Rectal smooth muscle tissue (tissue), 1 donor: ENCODE measurements around the gene C10orf62.
"Not testable (repeated sequence)": the region's sequence is repeated elsewhere in the genome, so short reads cannot be mapped to it uniquely, and the experiment has no call there.

Experiments used
- H3K27ac ChIP-seq: one replicate; pipeline ENCODE4 v1.7.0; 2013; ENCODE audit warnings: low read depth, low read length, inconsistent platforms
- H3K27me3 ChIP-seq: one replicate; pipeline ENCODE4 v1.7.0; 2013; ENCODE audit warnings: low read length; ENCODE audit not compliant: control insufficient read depth, insufficient read depth
- H3K36me3 ChIP-seq: one replicate; pipeline ENCODE4 v1.7.0; 2013; ENCODE audit warnings: low read length; ENCODE audit not compliant: control insufficient read depth, insufficient read depth
- H3K4me1 ChIP-seq: one replicate; pipeline ENCODE4 v1.7.0; 2013; ENCODE audit warnings: low read length; ENCODE audit not compliant: control insufficient read depth, insufficient read depth
- H3K4me3 ChIP-seq: one replicate; pipeline ENCODE4 v1.7.0; 2013; ENCODE audit warnings: low read length
- H3K9ac ChIP-seq: one replicate; pipeline ENCODE4 v1.7.0; 2013; ENCODE audit warnings: low read length

C10orf62 gene

DNA sequence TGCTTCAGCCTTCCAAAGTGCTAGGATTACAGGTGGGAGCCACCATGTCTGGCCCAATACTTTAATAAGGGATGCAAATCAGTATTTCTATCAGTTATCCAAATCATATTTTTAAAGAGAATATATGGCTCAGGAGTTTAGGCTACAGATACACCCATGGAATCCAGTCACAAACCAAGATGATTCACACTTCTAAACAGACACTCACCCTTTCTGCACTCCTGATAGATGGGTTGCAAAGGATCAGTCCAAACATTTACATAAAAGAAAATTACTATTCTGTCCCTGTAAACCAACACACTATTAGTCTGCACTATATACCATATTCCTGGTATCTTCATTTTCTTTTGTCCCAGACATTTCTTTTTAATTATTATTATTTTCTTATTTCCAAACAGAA is 41.6 kb downstream of the C10orf62 start:
- H3K27ac ChIP-seq, result no peak overlapping the region
- no peak overlapping the region for H3K9ac ChIP-seq
- no peaks in the 10 kb centered on the region for H3K36me3 ChIP-seq
- H3K4me1 ChIP-seq, result no peaks in the 10 kb centered on the region
- no peaks in the 10 kb centered on the region for H3K27me3 ChIP-seq
- no peak overlapping the region for H3K4me3 ChIP-seq

DNA sequence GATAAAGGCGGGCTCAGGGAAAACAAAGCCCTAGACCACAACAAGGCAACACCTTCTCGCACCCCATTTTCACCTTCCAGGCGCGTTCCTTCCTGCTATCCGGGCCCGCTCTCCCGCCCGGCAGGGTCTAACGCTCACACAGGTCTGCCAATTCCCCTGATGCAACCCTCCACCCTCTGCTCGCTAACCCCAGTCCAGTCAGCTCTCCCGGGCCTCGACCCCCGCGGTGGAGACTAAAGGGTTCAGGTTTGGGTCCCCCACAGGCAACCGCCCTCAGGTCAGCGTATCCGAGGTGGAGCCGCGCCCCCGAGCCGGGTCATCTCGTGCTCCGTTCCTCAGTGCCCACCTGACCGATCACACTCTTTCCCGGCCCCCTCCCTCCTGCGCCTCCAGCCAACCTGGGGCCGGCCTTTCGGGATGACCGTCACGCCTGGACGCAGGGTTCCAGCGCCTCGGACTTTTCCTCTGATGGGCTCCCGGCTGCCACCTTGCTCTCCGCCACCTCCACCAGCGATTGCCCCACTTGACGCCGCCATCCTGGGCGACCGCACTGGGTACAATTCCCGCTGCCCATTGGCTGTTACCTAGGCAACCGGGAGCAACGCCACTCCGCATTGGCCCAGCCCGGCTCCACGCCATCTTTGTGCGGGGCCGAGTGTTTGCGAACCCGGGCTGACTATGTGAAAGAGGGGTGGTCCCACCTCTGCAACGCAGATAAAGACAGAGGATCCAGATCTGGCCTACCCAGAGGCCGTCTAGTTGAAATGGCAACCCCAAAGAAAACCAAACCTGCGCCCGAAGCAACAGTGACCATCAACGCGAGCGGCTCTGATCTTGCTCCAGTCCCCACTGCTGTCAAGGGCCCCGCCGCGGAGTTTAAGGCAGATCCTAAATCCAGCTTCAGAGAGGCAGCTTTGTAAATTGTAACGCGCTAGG is 43.7 kb downstream of the C10orf62 start, which contains the start of gene MORN4:
Gene MORN4, minus strand, starts transcription at position 552 of the 936 bp plus-strand sequence. CDS start 13,847 bp downstream, outside the sequence.
- H3K4me1 ChIP-seq, result no peaks in the 10 kb centered on the region
- H3K36me3 ChIP-seq, result no peaks in the 10 kb centered on the region
- H3K9ac ChIP-seq, result peak within 1 kb of the TSS; percentile 52
- H3K27ac ChIP-seq, result peak within 1 kb of the TSS; percentile 62
- H3K27me3 ChIP-seq, result no peaks in the 10 kb centered on the region
- H3K4me3 ChIP-seq, result peak within 1 kb of the TSS; percentile 88

DNA sequence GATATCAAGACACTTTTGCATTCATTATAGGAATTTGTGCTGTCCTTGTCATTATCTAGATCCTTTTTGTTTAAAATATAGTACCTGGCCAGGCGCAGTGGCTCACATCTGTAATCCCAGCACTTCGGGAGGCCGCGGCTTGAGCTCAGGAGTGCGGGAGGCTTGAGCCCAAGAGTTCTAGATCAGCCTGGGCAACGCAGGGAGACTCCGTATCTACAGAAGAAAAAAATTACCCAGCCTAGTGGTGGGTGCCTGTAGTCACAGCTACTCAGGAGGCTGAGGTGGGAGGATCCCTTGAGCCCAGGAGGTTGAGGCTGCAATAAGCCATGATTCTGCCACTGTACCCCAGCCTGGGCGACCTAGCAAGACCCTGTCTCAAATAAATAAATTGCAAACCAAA is 44.4 kb downstream of the C10orf62 start:
- Histone ChIP-seq H3K9ac (no peak overlapping the region), H3K27me3 (no peaks in the 10 kb centered on the region), H3K27ac (peak overlapping the region; percentile 62), H3K36me3 (no peaks in the 10 kb centered on the region), H3K4me3 (peak overlapping the region; percentile 88), H3K4me1 (no peaks in the 10 kb centered on the region)

DNA sequence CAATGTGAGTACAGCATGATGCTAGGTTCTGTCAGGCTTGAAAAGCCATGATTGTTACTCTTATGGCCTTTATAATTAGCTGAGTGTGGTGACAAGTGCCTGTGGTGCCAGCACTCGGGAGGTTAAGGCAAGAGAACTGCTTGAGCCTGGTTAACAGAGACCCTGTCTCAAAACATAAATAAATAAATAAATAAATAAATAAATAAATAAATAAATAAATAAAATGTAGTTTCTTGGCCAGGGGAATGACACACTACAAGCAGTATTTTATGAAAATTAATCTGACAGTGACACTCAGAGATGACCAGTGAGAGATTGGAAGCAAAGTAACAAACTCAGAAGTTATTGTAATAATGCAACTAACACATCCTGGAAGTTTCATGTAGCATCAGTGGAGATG is 46.1 kb downstream of the C10orf62 start:
- Histone ChIP-seq H3K27ac (no peak overlapping the region), H3K4me1 (no peaks in the 10 kb centered on the region), H3K36me3 (no peaks in the 10 kb centered on the region), H3K4me3 (no peak overlapping the region), H3K9ac (no peak overlapping the region), H3K27me3 (no peaks in the 10 kb centered on the region)

DNA sequence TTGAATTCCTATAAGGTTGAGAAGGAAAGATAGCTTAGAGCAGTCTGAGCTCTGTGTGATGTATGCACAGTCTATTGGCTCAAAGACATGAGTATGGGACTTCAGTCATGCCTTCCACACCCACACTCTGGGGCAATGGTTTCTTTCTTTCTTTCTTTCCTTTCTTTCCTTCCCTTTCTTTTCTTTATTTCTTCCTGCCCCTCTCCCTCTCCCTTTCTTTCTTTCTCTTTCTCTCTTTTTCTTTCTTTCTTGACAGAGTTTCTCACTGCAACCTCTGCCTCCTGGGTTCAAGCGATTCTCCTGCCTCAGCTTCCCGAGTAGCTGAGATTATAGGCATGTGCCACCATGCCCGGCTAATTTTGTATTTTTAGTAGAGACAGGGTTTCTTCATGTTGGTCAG is 49.6 kb downstream of the C10orf62 start:
- not testable (repeated sequence) for H3K4me3 ChIP-seq, H3K9ac ChIP-seq, H3K36me3 ChIP-seq, H3K27me3 ChIP-seq, H3K4me1 ChIP-seq, H3K27ac ChIP-seq

DNA sequence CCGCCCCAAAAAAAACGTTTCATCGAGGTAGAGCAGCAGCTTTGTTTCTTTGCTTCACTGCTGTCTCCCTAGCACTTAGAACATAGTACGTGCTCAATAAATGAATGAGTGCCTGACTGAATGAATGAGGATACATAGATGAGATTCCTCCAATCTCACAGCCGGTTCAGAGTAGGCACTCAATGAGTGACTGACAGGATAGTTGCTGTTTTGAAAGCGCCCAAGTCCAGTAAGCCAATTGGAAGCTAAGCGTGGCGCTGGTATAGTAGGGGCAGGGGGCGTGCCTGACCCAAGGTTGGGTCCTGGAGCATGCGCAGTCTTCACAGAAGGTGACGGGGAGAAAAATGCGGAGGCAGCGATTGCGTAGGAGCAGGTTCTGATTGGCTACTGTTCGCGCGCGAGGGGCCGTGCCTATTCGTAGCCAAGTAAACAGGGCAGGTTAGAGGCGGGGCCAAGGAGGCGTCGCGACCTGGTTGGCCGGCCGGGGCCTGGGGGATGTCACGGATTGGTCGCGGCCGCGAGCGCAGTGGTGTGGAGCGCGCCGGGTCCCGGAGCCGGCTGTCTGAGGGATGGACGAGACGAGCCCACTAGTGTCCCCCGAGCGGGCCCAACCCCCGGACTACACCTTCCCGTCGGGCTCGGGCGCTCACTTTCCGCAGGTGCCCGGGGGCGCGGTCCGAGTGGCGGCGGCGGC is 50.8 kb downstream of the C10orf62 start, which contains the start of gene PI4K2A:
Gene PI4K2A, plus strand, starts transcription at position 498 of the 694 bp plus-strand sequence. Its CDS starts 72 bp downstream, at position 570.
- Histone ChIP-seq H3K27ac (peak within 1 kb of the TSS; percentile 78), H3K4me3 (peak within 1 kb of the TSS; percentile 73), H3K9ac (peak within 1 kb of the TSS; percentile 45), H3K27me3 (no peaks in the 10 kb centered on the region), H3K36me3 (no peaks in the 10 kb centered on the region), H3K4me1 (peaks cover 6% of the 10 kb centered on the region)
